ENCODE results near the gene TBC1D14.

- TF ChIP-seq REST (IDR thresholded peaks at IDR 0.05; ENCODE audit: insufficient read depth in 1 of 2, low read depth in 2 of 2, low read length in 1 of 2) (no peak), CTCF (IDR thresholded peaks at IDR 0.05) (no peak), POLR2AphosphoS5 (IDR thresholded peaks at IDR 0.05; ENCODE audit: low read depth, low read length) (no peak), SIN3A (IDR thresholded peaks at IDR 0.05; ENCODE audit: borderline replicate concordance, insufficient read depth, low read depth, low read length) (no peak)
These were observed 82.3 kb downstream of the TBC1D14 start for GRCh38 chr4:6991771-6992557.
